ENCODE measurements around the gene NUP188.
"Not testable (repeated sequence)": the region's sequence is repeated elsewhere in the genome, so short reads cannot be mapped to it uniquely, and the experiment has no call there.

Gene NUP188

DNA sequence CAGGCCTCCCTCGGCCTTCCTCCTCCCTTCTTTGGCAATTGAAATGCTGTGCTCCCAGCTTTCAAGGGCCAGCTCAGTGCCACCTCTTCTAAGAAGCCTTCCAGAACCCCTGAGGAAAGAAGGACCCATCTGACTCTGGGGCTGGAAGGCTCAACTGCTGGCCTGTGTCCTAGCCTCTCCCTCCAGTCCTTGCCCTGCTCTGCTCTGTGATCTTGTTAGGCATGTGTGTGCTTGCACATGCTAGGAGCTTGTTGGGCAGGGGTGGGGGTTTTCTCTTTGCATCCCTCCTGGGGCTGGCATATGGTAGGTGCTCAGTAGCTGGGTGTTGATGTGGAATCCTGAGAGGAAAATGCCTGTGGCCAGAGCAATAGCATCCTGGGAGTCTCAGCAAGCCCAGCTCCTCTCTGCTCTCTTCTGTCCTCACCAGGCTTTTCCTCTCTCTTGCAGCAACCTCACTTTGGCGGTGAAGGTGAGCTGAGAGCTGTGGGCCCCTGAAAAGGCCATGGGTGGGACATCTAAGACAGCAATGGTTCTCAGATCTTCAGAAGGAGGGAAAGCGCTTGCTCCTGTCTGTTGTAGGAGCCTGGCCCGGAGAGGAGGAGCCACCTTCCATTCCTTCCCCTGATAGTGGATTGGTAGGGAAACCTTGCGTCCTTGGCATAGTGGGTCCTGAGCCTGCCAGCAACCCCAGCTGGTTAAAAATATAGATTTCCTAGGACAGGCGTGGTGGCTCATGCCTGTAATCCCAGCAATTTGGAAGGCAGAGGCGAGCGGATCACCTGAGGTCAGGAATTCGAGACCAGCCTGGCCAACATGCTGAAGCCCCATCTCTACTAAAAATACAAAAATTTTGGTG, 10.0 kb upstream of the NUP188 start:
- no peak for DNase-seq (ENCODE audit: low read depth, low spot score)
- CTCF ChIA-PET, result interaction anchor here (0.6 to 4.2 kb wide), 4 partner anchors 10 to 120 kb away, joined by 3 to 48 read pairs (median 4); no protein-coding TSS in a partner anchor
- POLR2A ChIA-PET, result no interaction called here
- no peak overlapping the region for H3K4me3 ChIP-seq (ENCODE audit: low read depth, low read length)
- no peak for TF ChIP-seq CTCF (IDR thresholded peaks at IDR 0.05; ENCODE audit: insufficient read depth, low read length, missing control alignments)

DNA sequence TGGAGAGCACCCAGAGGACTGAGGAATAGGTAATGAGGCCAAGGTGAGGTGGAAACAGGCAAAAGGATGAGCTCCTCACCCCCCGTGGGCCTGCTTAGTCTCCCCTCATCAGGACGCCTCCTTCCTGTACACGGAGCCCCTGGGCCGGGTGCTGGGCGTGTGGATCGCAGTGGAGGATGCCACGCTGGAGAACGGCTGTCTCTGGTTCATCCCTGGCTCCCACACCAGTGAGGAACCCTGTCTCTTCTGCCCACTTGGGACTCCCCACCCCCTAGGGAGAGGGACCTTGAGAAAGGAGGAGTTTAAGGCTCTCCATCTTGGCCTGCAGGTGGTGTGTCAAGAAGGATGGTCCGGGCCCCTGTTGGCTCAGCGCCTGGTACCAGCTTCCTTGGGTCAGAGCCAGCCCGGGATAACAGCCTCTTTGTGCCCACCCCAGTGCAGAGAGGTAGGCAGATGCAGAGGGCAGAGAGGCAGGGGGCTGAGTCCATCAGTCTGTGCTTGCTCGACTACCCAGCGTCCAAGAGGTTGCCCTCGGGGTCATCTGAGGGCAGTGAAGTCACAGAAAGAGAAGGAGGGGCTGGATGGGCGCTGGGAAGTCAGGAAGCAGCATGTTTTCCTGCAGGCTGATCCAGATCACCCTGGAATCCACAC, 7.1 kb upstream of the NUP188 start:
- H3K4me3 ChIP-seq (ENCODE audit: low read depth, low read length), result no peak overlapping the region
- ChIA-PET CTCF (interaction anchor here (7.1 kb wide), 1 partner anchor 12 kb away, joined by 46 read pairs; no protein-coding TSS in a partner anchor), POLR2A (no interaction called here)
- DNase-seq (ENCODE audit: low read depth, low spot score), result no peak
- TF ChIP-seq CTCF (IDR thresholded peaks at IDR 0.05; ENCODE audit: insufficient read depth, low read length, missing control alignments), result no peak

GRCh38 chr9:128940946-128941755, 6.3 kb upstream of the NUP188 start:
- no peak for DNase-seq (ENCODE audit: low read depth, low spot score)
- H3K4me3 ChIP-seq (ENCODE audit: low read depth, low read length), result no peak overlapping the region
- POLR2A ChIA-PET, result no interaction called here
- CTCF ChIA-PET, result interaction anchor here (7.1 kb wide), 1 partner anchor 12 kb away, joined by 46 read pairs; no protein-coding TSS in a partner anchor
- TF ChIP-seq CTCF (IDR thresholded peaks at IDR 0.05; ENCODE audit: insufficient read depth, low read length, missing control alignments), result no peak

GRCh38 chr9:128943832-128944620, 3.5 kb upstream of the NUP188 start:
- no peak for DNase-seq (ENCODE audit: low read depth, low spot score)
- CTCF ChIA-PET, result interaction anchor here (1.6 to 7.1 kb wide), 2 partner anchors 8 to 15 kb away, joined by 4 to 46 read pairs; no protein-coding TSS in a partner anchor
- TF ChIP-seq CTCF (IDR thresholded peaks at IDR 0.05; ENCODE audit: insufficient read depth, low read length, missing control alignments), result no peak
- POLR2A ChIA-PET, result no interaction called here
- H3K4me3 ChIP-seq (ENCODE audit: low read depth, low read length), result no peak overlapping the region

DNA sequence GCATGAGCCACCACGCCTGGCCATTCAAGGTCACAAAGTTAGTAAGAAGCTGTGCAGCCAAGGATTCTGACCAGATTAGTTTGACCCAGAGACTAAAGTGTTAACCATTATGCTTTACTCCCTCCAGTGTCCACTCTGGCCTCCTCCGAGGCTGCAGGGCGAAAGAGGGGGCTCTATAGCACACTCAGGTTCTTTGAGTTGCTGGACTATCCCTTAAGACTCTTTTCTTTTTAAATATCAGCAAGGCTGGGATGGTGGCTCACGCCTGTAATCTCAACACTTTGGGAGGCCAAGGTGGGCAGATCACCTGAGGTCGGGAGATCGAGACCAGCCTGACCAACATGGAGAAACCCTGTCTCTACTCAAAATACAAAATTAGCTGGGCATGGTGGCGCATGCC, 2.5 kb upstream of the NUP188 start:
- H3K4me3 ChIP-seq (ENCODE audit: low read depth, low read length); POLR2A ChIA-PET; DNase-seq (ENCODE audit: low read depth, low spot score): not testable (repeated sequence)
- CTCF ChIA-PET, result interaction anchor here (1.6 to 7.1 kb wide), 2 partner anchors 9 to 16 kb away, joined by 4 to 46 read pairs; no protein-coding TSS in a partner anchor

Data from AG04449 (cell line).